Measurements from ENCODE around the gene TP53RK.

The TP53RK gene

GRCh38 chr20:46665602-46666001 lies 23.6 kb downstream of the TP53RK start:
- Histone ChIP-seq H3K27ac (no peak overlapping the region), H4K20me1 (no peaks in the 10 kb centered on the region), H3K4me3 (no peak overlapping the region), H3K4me1 (no peaks in the 10 kb centered on the region), H3K9ac (no peak overlapping the region), H3K27me3 (no peaks in the 10 kb centered on the region), H3K4me2 (no peak overlapping the region), H3K9me3 (peaks cover 16% of the 10 kb centered on the region), H3K36me3 (0 out of 2 replicates have a peak, but pooled peaks cover 7% of the 10 kb centered on the region)
- no peak for TF ChIP-seq Cebpa-rat (IDR thresholded peaks at IDR 0.05)

GRCh38 chr20:46663531-46663930 lies 25.7 kb downstream of the TP53RK start:
- Histone ChIP-seq H3K4me2 (no peak overlapping the region), H3K4me3 (no peak overlapping the region), H3K4me1 (no peaks in the 10 kb centered on the region), H3K9me3 (no peaks in the 10 kb centered on the region), H3K9ac (no peak overlapping the region), H3K27ac (no peak overlapping the region), H3K27me3 (no peaks in the 10 kb centered on the region), H4K20me1 (no peaks in the 10 kb centered on the region), H3K36me3 (no peaks in the 10 kb centered on the region)
- no peak for TF ChIP-seq Cebpa-rat (IDR thresholded peaks at IDR 0.05)

- Histone ChIP-seq H4K20me1 (no peaks in the 10 kb centered on the region), H3K36me3 (no peaks in the 10 kb centered on the region), H3K4me1 (no peaks in the 10 kb centered on the region), H3K27ac (no peak overlapping the region), H3K27me3 (no peaks in the 10 kb centered on the region), H3K4me2 (no peak overlapping the region), H3K9me3 (no peaks in the 10 kb centered on the region), H3K9ac (no peak overlapping the region), H3K4me3 (no peak overlapping the region)
- TF ChIP-seq Cebpa-rat (IDR thresholded peaks at IDR 0.05): no peak
Observed at GRCh38 chr20:46661659-46662058, 27.6 kb downstream of the TP53RK start.

- Histone ChIP-seq H3K9ac (no peak overlapping the region), H3K9me3 (no peaks in the 10 kb centered on the region), H3K4me2 (no peak overlapping the region), H3K4me1 (no peaks in the 10 kb centered on the region), H3K27me3 (no peaks in the 10 kb centered on the region), H3K36me3 (no peaks in the 10 kb centered on the region), H3K27ac (no peak overlapping the region), H3K4me3 (no peak overlapping the region), H4K20me1 (no peaks in the 10 kb centered on the region)
- TF ChIP-seq Cebpa-rat (IDR thresholded peaks at IDR 0.05): no peak
Observed at GRCh38 chr20:46660487-46660886, 28.8 kb downstream of the TP53RK start.

- Histone ChIP-seq H3K36me3 (no peaks in the 10 kb centered on the region), H3K27ac (no peak overlapping the region), H3K9me3 (no peaks in the 10 kb centered on the region), H3K4me1 (no peaks in the 10 kb centered on the region), H3K9ac (no peak overlapping the region), H3K27me3 (no peaks in the 10 kb centered on the region), H3K4me3 (no peak overlapping the region), H3K4me2 (no peak overlapping the region), H4K20me1 (no peaks in the 10 kb centered on the region)
- TF ChIP-seq Cebpa-rat (IDR thresholded peaks at IDR 0.05): no peak
Observed at GRCh38 chr20:46657618-46658017, 31.6 kb downstream of the TP53RK start.

GRCh38 chr20:46657137-46657536 lies 32.1 kb downstream of the TP53RK start:
- Histone ChIP-seq H3K27me3 (no peaks in the 10 kb centered on the region), H3K27ac (no peak overlapping the region), H3K36me3 (no peaks in the 10 kb centered on the region), H4K20me1 (no peaks in the 10 kb centered on the region), H3K4me1 (no peaks in the 10 kb centered on the region), H3K9me3 (no peaks in the 10 kb centered on the region), H3K9ac (no peak overlapping the region), H3K4me2 (no peak overlapping the region), H3K4me3 (no peak overlapping the region)
- TF ChIP-seq Cebpa-rat (IDR thresholded peaks at IDR 0.05): no peak

GRCh38 chr20:46652699-46653098 lies 36.5 kb downstream of the TP53RK start:
- Histone ChIP-seq H3K4me1 (no peaks in the 10 kb centered on the region), H4K20me1 (no peaks in the 10 kb centered on the region), H3K9me3 (no peaks in the 10 kb centered on the region), H3K27me3 (no peaks in the 10 kb centered on the region), H3K9ac (no peak overlapping the region), H3K36me3 (no peaks in the 10 kb centered on the region), H3K4me2 (no peak overlapping the region), H3K4me3 (no peak overlapping the region), H3K27ac (no peak overlapping the region)
- no peak for TF ChIP-seq Cebpa-rat (IDR thresholded peaks at IDR 0.05)

GRCh38 chr20:46651091-46651962 lies 37.9 kb downstream of the TP53RK start, which contains the start of gene SLC13A3:
Gene SLC13A3, minus strand, starts transcription at chr20:46651459. Its CDS starts 38 bp downstream, at chr20:46651421.
- Histone ChIP-seq H3K4me3 (no peak within 1 kb of the TSS), H3K9ac (no peak within 1 kb of the TSS), H3K36me3 (no peaks in the 10 kb centered on the region), H3K4me1 (no peaks in the 10 kb centered on the region), H3K9me3 (no peaks in the 10 kb centered on the region), H3K4me2 (no peak within 1 kb of the TSS), H4K20me1 (no peaks in the 10 kb centered on the region), H3K27me3 (no peaks in the 10 kb centered on the region), H3K27ac (no peak within 1 kb of the TSS)
- no peak for TF ChIP-seq Cebpa-rat (IDR thresholded peaks at IDR 0.05)

- no peaks in the 10 kb centered on the region for H4K20me1 ChIP-seq
- no peaks in the 10 kb centered on the region for H3K36me3 ChIP-seq
- H3K27ac ChIP-seq: no peak overlapping the region
- no peak overlapping the region for H3K9ac ChIP-seq
- no peaks in the 10 kb centered on the region for H3K9me3 ChIP-seq
- H3K27me3 ChIP-seq: no peaks in the 10 kb centered on the region
- no peaks in the 10 kb centered on the region for H3K4me1 ChIP-seq
- H3K4me3 ChIP-seq: no peak overlapping the region
- no peak overlapping the region for H3K4me2 ChIP-seq
- TF ChIP-seq Cebpa-rat (IDR thresholded peaks at IDR 0.05): no peak
Observed at GRCh38 chr20:46650575-46651090, 38.6 kb downstream of the TP53RK start.

- no peak overlapping the region for H3K27ac ChIP-seq
Observed at GRCh38 chr20:46649965-46650542, 39.2 kb downstream of the TP53RK start.

More at GRCh38 chr20:46649965-46650542, 39.2 kb downstream of the TP53RK start:
- Histone ChIP-seq H3K4me3 (no peak overlapping the region), H3K27me3 (no peaks in the 10 kb centered on the region), H4K20me1 (no peaks in the 10 kb centered on the region), H3K4me2 (no peak overlapping the region), H3K9me3 (no peaks in the 10 kb centered on the region), H3K36me3 (no peaks in the 10 kb centered on the region), H3K9ac (no peak overlapping the region), H3K4me1 (no peaks in the 10 kb centered on the region)
- no peak for TF ChIP-seq Cebpa-rat (IDR thresholded peaks at IDR 0.05)

All from BLaER1 (cell line).